Measurements from ENCODE around the gene PRKCA. TPM values are rescaled to one million over a fixed set of nuclear protein-coding genes. Genes with fewer than 3 reads are reported as not detected.

Gene PRKCA
- total and polyA plus RNA-seq, 9 of the 15 experiments (the other 6 are each of a cell fraction or from before 2014, with no cell fraction given): 3.2 to 33.0 (median 17.8) TPM

DNA sequence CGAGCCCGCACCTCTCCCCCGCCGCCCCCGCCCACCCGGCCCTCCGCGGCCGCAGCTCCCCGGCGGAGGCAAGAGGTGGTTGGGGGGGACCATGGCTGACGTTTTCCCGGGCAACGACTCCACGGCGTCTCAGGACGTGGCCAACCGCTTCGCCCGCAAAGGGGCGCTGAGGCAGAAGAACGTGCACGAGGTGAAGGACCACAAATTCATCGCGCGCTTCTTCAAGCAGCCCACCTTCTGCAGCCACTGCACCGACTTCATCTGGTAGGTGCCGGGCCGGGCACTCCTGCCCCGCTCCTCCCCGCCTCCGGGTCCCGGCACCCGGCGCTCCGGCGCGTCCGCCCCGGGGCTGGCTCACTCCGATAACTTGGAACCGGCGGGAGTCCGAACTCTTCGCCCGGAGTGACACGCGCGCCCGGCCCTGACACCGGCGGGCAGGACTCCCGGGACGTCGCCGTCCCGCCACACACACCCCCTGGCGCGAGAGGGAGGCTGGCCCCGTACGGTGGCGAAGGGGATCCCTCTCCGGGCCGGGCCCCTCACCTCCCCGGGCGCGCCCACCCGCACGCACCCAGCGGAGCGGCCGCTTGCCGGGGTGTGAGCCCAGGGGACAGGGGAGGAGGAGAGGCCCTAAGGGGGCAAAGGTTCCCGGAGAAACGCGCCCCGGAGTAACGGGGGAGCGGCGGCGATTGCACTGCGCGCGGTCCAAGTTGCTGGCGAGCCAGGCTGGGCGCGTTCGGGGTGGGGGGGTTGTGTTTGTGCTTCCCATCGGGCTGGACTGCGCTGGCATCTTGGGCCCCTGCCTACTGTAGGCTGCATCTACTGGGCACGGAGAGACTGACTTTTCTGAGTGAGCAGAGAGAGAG lies 581 bp downstream of the PRKCA start (continued):
- no peak for TF ChIP-seq FOXO4 (CRISPR knock-in tag; IDR thresholded peaks at IDR 0.05)
- TF ChIP-seq FUS (optimal IDR thresholded peaks at IDR 0.05; ENCODE audit: low read depth, low read length): no peak
- TF ChIP-seq HEY1 (CRISPR knock-in tag; IDR thresholded peaks at IDR 0.05; ENCODE audit: borderline replicate concordance): no peak
- TF ChIP-seq DDX20 (tag; IDR thresholded peaks at IDR 0.05; ENCODE audit: low read depth): no peak
- no peak for TF ChIP-seq RBM17 (IDR thresholded peaks at IDR 0.05; ENCODE audit: borderline replicate concordance, low read depth, low read length)
- no peak for TF ChIP-seq ZNF431 (CRISPR knock-in tag; IDR thresholded peaks at IDR 0.05)
- TF ChIP-seq, protein P1, sequence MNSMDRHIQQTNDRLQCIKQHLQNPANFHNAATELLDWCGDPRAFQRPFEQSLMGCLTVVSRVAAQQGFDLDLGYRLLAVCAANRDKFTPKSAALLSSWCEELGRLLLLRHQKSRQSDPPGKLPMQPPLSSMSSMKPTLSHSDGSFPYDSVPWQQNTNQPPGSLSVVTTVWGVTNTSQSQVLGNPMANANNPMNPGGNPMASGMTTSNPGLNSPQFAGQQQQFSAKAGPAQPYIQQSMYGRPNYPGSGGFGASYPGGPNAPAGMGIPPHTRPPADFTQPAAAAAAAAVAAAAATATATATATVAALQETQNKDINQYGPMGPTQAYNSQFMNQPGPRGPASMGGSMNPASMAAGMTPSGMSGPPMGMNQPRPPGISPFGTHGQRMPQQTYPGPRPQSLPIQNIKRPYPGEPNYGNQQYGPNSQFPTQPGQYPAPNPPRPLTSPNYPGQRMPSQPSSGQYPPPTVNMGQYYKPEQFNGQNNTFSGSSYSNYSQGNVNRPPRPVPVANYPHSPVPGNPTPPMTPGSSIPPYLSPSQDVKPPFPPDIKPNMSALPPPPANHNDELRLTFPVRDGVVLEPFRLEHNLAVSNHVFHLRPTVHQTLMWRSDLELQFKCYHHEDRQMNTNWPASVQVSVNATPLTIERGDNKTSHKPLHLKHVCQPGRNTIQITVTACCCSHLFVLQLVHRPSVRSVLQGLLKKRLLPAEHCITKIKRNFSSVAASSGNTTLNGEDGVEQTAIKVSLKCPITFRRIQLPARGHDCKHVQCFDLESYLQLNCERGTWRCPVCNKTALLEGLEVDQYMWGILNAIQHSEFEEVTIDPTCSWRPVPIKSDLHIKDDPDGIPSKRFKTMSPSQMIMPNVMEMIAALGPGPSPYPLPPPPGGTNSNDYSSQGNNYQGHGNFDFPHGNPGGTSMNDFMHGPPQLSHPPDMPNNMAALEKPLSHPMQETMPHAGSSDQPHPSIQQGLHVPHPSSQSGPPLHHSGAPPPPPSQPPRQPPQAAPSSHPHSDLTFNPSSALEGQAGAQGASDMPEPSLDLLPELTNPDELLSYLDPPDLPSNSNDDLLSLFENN (IDR thresholded peaks at IDR 0.05; ENCODE audit: low read depth in 2 of 2, low read length in 2 of 2): no peak
- no peak for TF ChIP-seq CBX2 (IDR thresholded peaks at IDR 0.05; ENCODE audit: insufficient read depth, low read length, poor library complexity, severe bottlenecking)
- no peak for TF ChIP-seq MAFF (IDR thresholded peaks at IDR 0.05; ENCODE audit: low read length)
- no peak for TF ChIP-seq ZNF77 (CRISPR knock-in tag; IDR thresholded peaks at IDR 0.05)
- no peak for TF ChIP-seq SPI1 (IDR thresholded peaks at IDR 0.05; ENCODE audit: borderline replicate concordance, low read depth, low read length)
- TF ChIP-seq ZC3H11A (IDR thresholded peaks at IDR 0.05; ENCODE audit: low read depth, low read length): no peak
- peak; percentile 20; the same call in 1 of the 2 replicates for TF ChIP-seq PKNOX1 (IDR thresholded peaks at IDR 0.05)
- no peak for TF ChIP-seq KLF10 (CRISPR knock-in tag; IDR thresholded peaks at IDR 0.05)
- TF ChIP-seq ZC3H8 (IDR thresholded peaks at IDR 0.05): no peak
- no peak for TF ChIP-seq ZNF668 (CRISPR knock-in tag; IDR thresholded peaks at IDR 0.05)
- TF ChIP-seq FIP1L1 (IDR thresholded peaks at IDR 0.05; ENCODE audit: low read depth, low read length, poor library complexity, severe bottlenecking): no peak
- TF ChIP-seq, protein P2, sequence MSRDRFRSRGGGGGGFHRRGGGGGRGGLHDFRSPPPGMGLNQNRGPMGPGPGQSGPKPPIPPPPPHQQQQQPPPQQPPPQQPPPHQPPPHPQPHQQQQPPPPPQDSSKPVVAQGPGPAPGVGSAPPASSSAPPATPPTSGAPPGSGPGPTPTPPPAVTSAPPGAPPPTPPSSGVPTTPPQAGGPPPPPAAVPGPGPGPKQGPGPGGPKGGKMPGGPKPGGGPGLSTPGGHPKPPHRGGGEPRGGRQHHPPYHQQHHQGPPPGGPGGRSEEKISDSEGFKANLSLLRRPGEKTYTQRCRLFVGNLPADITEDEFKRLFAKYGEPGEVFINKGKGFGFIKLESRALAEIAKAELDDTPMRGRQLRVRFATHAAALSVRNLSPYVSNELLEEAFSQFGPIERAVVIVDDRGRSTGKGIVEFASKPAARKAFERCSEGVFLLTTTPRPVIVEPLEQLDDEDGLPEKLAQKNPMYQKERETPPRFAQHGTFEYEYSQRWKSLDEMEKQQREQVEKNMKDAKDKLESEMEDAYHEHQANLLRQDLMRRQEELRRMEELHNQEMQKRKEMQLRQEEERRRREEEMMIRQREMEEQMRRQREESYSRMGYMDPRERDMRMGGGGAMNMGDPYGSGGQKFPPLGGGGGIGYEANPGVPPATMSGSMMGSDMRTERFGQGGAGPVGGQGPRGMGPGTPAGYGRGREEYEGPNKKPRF (IDR thresholded peaks at IDR 0.05; ENCODE audit: low read depth, low read length): no peak
- TF ChIP-seq SP2 (IDR thresholded peaks at IDR 0.05; ENCODE audit: extremely low read depth, low read depth, low read length, poor library complexity, severe bottlenecking): no peak

Data from K562 (cell line).